Vagina (tissue), 2 donors: ENCODE results near the gene LAMTOR1.

ENCODE experiments used
- POLR2AphosphoS5 ChIP-seq, 2 donors: sonication (generic); formaldehyde crosslinking; IDR thresholded peaks; one replicate each; pipeline ENCODE4 v1.9.0; 2017; ENCODE audit warnings: antibody characterized with exemption in 2 of 2, mild to moderate bottlenecking in 2 of 2, low read depth in 1 of 2; ENCODE audit not compliant: insufficient read depth in 1 of 2
- TF ChIP-seq, protein P1 (sequence below), 3 experiments: fragments of 450-650 bp in 2 of 3; fragments of 200-600 bp in 1 of 3; sonication (generic) in 1 of 3; IDR thresholded peaks; one replicate each; pipeline ENCODE4 v1.5.1; 2017 to 2019; ENCODE audit warnings: antibody characterized with exemption in 3 of 3, mild to moderate bottlenecking in 2 of 3, moderate library complexity in 2 of 3

DNA sequence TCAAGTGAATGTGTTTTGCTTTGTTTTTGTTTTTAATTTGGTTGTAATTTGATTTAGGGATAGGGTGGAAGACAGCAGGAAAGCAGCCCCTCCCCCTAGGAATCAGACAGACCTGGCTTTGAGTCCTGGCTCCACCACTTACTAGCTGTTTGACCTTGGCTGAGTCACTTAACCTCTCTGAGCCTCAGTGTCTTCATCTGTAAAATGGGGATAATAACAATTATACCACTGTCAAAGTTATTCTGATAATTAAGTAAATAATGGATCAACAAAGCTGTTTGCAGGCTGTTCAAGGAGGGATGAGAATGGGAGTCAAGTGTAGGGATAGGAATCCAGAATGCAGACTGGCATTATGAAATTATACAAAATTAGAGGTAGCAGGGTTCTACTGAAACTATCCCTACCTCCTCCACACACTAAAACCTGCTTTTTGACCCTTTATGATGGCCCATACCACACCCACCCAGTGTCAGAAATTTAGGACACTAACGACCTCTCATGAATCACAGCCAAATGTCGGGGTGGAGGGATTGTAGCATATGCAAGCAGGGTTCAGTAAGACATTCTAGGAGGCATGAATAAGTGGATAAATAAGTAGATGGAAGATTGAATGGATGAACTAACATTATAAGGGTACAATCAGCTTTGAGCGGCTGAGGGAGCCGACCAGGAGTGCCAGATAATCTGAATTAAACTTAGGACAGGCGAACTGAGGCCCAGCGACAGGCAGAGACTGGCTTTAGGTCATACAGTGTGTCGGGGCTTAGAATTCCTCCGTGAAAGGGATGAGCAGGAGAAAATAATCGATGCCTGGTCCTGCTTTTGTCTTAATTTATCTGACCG, 8.4 kb upstream of the LAMTOR1 start:
- TF ChIP-seq, protein P1, sequence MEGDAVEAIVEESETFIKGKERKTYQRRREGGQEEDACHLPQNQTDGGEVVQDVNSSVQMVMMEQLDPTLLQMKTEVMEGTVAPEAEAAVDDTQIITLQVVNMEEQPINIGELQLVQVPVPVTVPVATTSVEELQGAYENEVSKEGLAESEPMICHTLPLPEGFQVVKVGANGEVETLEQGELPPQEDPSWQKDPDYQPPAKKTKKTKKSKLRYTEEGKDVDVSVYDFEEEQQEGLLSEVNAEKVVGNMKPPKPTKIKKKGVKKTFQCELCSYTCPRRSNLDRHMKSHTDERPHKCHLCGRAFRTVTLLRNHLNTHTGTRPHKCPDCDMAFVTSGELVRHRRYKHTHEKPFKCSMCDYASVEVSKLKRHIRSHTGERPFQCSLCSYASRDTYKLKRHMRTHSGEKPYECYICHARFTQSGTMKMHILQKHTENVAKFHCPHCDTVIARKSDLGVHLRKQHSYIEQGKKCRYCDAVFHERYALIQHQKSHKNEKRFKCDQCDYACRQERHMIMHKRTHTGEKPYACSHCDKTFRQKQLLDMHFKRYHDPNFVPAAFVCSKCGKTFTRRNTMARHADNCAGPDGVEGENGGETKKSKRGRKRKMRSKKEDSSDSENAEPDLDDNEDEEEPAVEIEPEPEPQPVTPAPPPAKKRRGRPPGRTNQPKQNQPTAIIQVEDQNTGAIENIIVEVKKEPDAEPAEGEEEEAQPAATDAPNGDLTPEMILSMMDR (IDR thresholded peaks at IDR 0.05), result no peak
- no peak for TF ChIP-seq POLR2AphosphoS5 (IDR thresholded peaks at IDR 0.05; ENCODE audit: insufficient read depth in 1 of 2, low read depth in 1 of 2)
